T-helper 2 cell treated with Interferon-gamma antibody and Interleukin-4, amounts not matched to agents 100 ng/mL and 5 ng/mL, for 36 hours (primary cell): ENCODE data around the gene MERTK. TPM values are rescaled to one million over a fixed set of nuclear protein-coding genes. Genes with fewer than 3 reads are reported as not detected.

Source experiments
- intact Hi-C: fragments of 100-400 bp; cut with micrococcal nuclease; formaldehyde crosslinking; loops from one replicate; pipeline ENCODE4 v1.15.1; 2023
- total RNA-seq: library from RNA; stranded (reverse); gene quantifications from 2 replicates; pipeline ENCODE4 v1.2.3, GENCODE V29; 2022

MERTK gene
- total RNA-seq, 1 donor from 2014 or later, result 0.09 TPM

DNA sequence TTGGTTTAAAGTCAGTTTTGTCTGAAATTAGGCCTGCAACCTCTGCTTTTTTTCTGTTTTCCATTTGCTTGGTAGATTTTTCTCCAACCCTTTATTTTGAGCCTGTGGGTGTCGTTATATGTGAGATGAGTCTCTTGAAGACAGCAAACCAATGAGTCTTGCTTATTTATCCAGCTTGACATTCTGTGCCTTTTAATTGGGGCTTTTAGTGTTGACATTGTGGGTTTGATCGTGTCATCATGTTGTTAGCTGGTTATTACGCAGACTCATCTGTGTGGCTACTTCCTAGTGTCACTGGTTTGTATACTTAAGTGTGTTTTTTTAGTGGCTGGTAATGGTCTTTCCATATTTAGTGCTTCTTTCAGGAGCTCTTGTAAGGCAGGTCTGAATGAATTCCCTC, 175.5 kb downstream of the MERTK start:
- intact Hi-C loops, result no loop called here

DNA sequence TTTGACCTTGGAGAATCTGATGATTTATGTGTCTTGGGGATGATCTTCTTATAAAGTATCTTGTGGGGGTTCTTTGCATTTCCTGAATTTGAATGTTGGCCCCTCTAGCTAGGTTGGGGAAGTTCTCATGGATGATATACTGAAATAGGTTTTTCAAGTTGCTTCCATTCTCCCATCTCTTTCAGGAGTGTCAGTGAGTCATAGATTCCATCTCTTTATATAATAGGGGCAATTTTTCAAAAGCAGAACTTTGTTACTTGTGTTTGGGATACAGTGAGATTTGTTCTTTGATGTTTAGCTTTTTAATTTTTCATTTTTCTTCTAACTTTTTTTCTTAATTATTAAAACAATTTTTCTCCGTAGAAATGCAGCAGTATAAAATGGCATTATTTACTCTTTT, 176.1 kb downstream of the MERTK start:
- intact Hi-C loops, result no loop called here

DNA sequence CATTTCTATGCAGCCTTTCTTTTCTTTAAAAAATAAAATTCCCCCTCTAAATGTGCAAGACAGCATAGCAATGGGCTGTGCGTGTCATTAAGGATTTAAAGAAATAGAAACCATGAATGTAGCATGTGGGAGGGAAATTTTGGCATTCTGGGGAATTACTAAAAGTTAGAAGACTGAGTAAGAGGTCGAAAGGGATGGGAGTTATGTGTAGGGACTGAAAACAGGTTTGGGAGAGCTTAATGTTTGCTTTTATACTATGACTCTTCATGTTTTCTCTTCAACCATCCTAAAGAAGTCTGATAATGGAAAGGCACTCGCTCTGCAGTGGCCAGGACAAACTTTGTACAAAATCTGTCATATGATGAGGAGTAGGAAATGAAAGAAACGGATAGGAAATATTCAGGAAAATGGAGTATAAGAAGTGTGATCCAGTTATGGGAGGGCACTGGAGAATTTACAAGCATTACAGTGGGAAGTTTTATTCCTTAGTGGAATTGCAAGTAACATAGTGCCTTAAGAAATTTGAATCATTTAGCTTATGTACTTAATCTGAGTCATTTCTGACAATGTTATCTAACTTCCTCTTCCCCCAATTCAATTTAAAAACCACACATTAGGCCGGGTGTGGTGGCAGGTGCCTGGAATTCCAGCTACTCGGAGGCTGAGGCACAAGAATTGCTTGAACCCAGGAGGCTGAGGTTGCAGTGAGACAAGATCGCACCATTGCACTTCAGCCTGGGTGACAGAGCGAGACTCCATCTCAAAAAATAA, 177.3 kb downstream of the MERTK start:
- intact Hi-C loops, result no loop called here

DNA sequence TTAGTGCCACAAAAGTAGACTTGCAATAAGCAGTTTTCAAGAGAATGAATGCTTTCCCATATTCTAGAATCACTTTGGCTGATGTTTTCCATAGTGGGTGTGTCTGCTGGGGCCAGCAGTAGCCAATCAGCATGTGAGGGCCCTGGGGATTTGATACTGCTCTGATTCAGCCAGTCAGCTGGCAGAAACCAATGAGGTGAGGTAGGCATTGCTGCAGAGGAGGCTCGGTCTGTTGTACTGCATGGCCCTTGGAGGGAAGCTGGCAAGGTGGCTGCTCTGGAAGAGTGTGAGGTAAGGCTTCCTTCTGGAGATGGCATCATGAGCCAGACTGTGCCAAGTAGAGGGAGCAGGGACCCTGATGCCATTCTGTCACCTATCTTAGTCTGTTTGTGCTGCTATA, 179.4 kb downstream of the MERTK start:
- intact Hi-C loops, result no loop called here

Other genes with a start within 250 kb of the MERTK start
- gene ANAPC1, start 14.4 kb upstream of the MERTK start, total RNA-seq, result 80.4 and 80.6 TPM in 2 replicates
- 17.5 and 18.3 TPM in 2 replicates for gene TMEM87B, start 156.7 kb downstream of the MERTK start, total RNA-seq
- gene FBLN7, start 239.8 kb downstream of the MERTK start, total RNA-seq, result 8.2 and 9.0 TPM in 2 replicates